ENCODE data around the gene OGFOD1.
A peak's percentile ranks its signal among the peaks of the same experiment; 100 is the strongest.

Gene OGFOD1

GRCh38 chr16:56518425-56518824, 67.1 kb downstream of the OGFOD1 start:
- no peak for DNase-seq (ENCODE audit: extremely low read depth, low read depth)
- TF ChIP-seq, protein P1, sequence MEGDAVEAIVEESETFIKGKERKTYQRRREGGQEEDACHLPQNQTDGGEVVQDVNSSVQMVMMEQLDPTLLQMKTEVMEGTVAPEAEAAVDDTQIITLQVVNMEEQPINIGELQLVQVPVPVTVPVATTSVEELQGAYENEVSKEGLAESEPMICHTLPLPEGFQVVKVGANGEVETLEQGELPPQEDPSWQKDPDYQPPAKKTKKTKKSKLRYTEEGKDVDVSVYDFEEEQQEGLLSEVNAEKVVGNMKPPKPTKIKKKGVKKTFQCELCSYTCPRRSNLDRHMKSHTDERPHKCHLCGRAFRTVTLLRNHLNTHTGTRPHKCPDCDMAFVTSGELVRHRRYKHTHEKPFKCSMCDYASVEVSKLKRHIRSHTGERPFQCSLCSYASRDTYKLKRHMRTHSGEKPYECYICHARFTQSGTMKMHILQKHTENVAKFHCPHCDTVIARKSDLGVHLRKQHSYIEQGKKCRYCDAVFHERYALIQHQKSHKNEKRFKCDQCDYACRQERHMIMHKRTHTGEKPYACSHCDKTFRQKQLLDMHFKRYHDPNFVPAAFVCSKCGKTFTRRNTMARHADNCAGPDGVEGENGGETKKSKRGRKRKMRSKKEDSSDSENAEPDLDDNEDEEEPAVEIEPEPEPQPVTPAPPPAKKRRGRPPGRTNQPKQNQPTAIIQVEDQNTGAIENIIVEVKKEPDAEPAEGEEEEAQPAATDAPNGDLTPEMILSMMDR (IDR thresholded peaks at IDR 0.05; ENCODE audit: low read depth, low read length, missing control alignments): no peak
- H3K4me3 ChIP-seq (replicated peaks; ENCODE audit: low read depth, low read length): no peak overlapping the region

GRCh38 chr16:56519459-56520250, 68.3 kb downstream of the OGFOD1 start, which contains the start of gene BBS2:
Gene BBS2 (minus strand): TSS chr16:56520024. CDS start chr16:56519862, 162 bp downstream.
- peak within 1 kb of the TSS; percentile 74 for H3K4me3 ChIP-seq (replicated peaks; ENCODE audit: low read depth, low read length)
- DNase-seq (ENCODE audit: extremely low read depth, low read depth): no peak
- TF ChIP-seq, protein P1 (IDR thresholded peaks at IDR 0.05; ENCODE audit: low read depth, low read length, missing control alignments): no peak

DNA sequence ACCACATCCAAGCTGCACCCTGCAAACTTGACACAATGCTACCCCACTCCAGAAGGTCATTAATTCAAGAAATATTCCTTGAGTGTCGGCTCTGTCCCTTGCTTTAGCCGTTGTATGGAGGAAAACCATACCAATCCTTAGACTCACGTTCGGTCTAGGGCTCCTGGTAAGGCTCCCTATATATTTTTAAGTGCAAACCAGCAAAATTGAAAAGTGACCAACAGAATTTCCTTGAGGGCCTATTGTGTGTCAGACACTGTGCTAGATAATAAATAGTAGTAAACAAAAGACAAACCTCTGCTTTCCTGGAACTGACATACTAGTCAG, 68.9 kb downstream of the OGFOD1 start:
- no peak for DNase-seq (ENCODE audit: extremely low read depth, low read depth)
- peak overlapping the region; percentile 74 for H3K4me3 ChIP-seq (replicated peaks; ENCODE audit: low read depth, low read length)
- TF ChIP-seq, protein P1 (IDR thresholded peaks at IDR 0.05; ENCODE audit: low read depth, low read length, missing control alignments): no peak

GRCh38 chr16:56525236-56525635, 73.9 kb downstream of the OGFOD1 start:
- peak; percentile 71 for DNase-seq (ENCODE audit: extremely low read depth, low read depth)
- no peak overlapping the region for H3K4me3 ChIP-seq (replicated peaks; ENCODE audit: low read depth, low read length)
- TF ChIP-seq, protein P1 (IDR thresholded peaks at IDR 0.05; ENCODE audit: low read depth, low read length, missing control alignments): no peak
